Measurements from ENCODE around the gene ROBO2. TPM values are rescaled to one million over a fixed set of nuclear protein-coding genes. Genes with fewer than 3 reads are reported as not detected.
A peak's percentile ranks its signal among the peaks of the same experiment; 100 is the strongest.

The ROBO2 gene
- total RNA-seq, 1 donor from 2014 or later, result 13.2 TPM

DNA sequence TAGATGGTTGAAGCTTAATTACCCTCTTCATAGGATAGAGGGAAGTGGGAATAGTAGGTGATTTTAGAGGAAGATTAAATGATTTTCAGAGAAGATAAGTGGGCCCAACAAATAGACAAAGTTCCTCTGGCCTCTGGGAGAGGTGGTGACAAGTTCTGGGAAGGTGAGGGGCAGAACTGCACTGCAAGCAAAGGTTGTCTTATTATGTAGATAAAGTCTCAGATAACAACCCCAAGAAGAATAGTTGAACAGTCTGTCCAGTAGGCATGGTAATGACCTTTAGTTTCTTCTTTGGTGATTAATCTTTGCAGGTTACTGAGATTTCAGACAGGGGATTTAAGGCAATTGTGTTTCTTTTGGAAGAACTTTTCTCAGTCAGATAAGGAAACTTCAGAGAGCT, 439.1 kb downstream of the ROBO2 start:
- no peak for DNase-seq (ENCODE audit: low spot score)

GRCh38 chr3:77489216-77489615, 449.3 kb downstream of the ROBO2 start:
- no peak for DNase-seq (ENCODE audit: low spot score)

DNA sequence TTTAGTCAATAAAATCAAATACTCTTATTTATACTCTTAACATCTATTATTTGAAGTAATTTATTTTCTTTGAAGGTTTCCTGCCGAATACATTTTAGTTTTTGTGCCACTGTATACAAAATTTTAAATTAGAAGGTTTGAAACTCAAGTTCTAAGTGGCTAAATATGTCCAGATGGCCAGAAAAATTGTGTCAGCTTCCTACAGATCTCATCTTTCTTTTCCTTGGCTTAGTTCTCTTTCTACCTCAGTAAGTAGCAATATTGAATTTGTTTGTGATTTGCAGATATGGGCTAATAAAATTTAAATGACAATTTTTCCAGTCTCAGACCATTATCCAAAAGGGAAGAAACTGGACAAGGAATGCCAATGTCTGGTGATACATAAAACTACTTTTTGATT, 452.1 kb downstream of the ROBO2 start:
- DNase-seq (ENCODE audit: low spot score), result no peak

DNA sequence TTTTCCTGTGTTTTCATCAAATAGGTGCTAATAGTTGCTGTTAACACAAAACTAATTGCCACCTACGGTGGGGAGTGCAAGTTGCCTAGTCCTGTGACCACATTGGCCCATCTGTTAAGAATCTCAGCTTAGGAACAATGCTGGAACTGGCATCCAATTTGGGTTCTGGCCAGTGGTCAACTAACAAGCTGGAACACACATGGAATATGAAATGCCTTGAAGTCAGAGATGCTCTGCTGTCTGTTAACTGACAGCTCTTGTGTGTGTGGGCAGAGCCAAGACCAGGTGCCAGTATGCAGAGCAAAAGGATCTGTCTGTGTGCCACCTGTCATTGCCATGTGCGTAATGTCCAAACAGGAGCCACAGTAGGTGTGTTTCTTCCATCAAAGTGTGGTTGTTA, 460.8 kb downstream of the ROBO2 start:
- DNase-seq (ENCODE audit: low spot score), result no peak

GRCh38 chr3:77506384-77506783, 466.5 kb downstream of the ROBO2 start:
- no peak for DNase-seq (ENCODE audit: low spot score)

- DNase-seq (ENCODE audit: low spot score), result no peak
Observed at GRCh38 chr3:77513542-77513941, 473.6 kb downstream of the ROBO2 start.

DNA sequence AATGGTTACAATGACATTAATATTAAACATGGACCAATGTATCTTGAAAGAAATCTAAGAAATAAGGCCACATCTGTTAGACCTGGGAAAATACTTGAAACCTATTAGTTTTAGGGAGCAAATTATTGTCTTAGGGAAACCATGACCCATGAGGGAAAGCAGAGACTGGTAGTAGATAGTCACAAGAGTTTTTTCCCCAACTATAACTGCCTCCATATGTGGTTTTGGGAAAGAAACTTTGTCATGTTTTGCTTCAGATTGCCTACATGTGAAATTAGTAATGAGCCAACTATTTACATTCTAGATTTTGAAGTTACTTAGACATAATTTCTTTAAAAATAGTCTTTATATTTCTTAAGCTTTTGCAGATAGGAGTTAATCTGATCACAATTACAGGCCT, 474.9 kb downstream of the ROBO2 start:
- no peak for DNase-seq (ENCODE audit: low spot score)

DNA sequence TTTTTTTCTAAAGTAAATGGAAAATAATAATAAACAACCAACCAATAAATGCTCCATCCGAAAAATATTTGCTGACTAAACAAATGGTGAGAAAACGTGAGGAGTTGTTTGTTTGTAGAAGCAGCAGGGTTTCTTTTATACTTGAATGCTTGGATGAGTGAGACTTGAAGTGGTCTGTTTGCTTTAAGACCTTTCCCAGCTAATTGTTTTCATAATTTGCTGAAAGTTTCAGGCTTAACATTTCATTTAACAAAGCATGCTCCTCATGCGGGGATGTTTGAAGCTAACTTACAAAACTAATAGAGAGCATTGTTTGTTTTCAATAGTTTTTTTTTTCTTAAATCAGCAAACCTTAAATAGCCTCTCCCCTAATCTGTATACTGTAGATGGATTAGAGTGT, 484.6 kb downstream of the ROBO2 start:
- no peak for DNase-seq (ENCODE audit: low spot score)

DNA sequence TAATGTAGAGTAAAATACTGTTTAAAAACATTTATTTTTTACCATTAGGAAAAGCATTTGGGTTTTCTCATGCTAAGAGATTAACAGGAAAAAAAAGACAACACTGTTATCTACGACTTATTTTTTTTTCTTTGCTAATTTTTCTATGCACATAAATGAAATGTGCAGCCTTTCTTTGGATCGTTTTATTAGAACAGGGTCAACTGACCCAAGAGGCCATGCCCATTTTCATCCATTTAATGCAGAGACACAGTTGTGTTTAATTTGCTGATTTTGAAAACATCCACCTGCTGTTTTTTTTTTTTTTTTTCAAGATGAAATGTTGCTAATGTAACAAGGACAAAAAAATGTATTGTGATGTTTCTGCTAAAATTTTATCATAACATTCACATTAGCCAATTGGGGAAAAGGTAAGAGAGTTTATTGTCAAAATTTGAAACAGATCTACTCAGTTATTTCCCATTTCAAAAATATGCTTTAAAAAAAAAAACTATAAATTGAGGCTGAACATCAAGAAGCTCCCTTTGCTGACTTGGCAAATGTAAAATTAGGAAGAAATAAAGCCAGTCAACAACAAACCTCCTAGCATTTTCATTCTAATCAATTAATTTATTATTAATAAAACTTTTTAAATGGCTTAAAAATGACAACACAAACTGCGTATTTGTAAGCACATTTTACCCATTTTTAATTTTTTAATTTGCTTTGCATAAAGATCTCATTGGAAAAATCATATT, 485.2 kb downstream of the ROBO2 start:
- no peak for DNase-seq (ENCODE audit: low spot score)

DNA sequence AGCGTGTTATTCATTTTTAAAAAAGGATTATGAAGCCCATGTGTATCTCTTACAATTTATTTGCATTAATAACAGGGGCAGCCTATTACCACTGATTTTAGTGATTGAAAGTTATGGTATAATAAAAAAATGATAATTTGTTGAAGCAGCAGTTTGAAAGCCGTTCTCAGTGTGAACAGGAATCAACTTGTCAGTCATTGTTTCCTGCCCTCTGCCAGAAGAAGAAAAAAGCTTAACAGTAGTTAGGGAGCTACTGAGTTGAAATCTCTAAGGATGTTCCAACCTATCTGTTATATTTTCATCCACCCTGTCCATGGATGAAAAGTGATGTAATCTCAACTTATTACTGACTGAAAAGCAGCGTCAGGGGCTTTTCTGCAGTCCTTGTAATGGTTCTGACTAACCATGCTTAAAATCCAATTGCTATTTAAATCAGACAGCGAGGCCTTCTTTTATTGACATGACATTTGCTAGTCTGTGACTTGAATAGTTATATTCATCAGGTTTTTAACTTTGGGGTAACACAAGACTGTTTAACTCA, 486.7 kb downstream of the ROBO2 start:
- DNase-seq (ENCODE audit: low spot score), result no peak

GRCh38 chr3:77529522-77529921, 489.6 kb downstream of the ROBO2 start:
- no peak for DNase-seq (ENCODE audit: low spot score)

GRCh38 chr3:77530870-77531269, 491.0 kb downstream of the ROBO2 start:
- DNase-seq (ENCODE audit: low spot score), result no peak

DNA sequence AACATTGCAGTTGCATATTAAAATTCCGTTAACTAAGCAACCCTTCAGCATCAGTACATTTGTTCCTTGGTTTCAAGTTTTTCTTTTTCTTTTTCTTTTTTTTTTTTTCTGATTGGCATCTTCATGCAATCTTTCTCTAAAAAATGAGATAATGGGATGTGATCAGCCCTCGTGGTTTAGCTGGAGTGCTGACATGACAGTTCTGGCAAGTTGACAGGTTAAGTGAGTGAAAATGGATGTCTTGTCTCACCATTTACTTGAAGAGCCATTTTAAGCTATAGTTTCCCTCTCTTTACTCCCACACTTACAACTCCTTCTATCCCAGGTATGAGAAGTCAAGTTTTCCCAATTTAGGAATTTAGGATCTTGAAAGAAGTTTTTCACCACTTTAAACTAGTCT, 495.2 kb downstream of the ROBO2 start:
- no peak for DNase-seq (ENCODE audit: low spot score)

GRCh38 chr3:77536038-77536775, 496.3 kb downstream of the ROBO2 start:
- no peak for DNase-seq (ENCODE audit: low spot score)

DNA sequence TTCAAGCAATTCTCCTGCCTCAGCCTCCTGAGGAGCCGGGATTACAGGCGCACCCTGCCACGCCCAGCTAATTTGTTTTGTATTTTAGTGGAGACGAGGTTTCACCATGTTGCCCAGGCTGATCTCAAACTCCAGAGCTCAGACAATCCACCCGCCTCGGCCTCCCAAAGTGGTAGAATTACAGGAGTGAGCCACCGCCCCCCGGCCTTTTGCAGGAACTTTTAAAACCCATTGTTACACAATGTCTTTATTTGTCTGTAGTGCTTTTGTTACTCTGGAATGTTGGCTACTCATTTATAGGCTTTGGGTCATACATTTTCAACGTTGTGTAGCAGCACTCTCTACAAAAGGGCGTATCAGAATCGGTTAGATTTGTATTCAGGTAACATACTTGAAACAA, 499.1 kb downstream of the ROBO2 start:
- no peak for DNase-seq (ENCODE audit: low spot score)

DNA sequence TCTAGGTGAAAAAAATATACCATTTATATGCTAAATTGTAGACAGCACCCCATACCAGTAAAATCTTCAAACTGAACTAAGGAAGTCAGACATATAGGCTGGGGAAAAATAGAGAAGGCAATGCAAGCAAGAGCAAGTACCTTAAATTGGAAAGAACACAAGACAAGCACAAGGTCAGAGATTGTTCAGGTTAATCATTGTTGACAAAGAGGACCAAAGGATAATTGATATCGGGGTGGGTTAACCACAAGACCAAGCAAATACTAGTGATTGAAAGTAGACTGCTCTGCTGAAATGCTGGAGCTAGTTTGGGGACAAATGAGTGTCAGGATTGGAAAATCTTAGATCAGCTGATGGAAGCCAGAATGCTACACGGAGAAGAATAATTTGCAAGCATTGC, 499.8 kb downstream of the ROBO2 start:
- no peak for DNase-seq (ENCODE audit: low spot score)

GRCh38 chr3:77541203-77541922, 501.5 kb downstream of the ROBO2 start:
- no peak for DNase-seq (ENCODE audit: low spot score)

GRCh38 chr3:77546246-77546645, 506.3 kb downstream of the ROBO2 start:
- no peak for DNase-seq (ENCODE audit: low spot score)

DNA sequence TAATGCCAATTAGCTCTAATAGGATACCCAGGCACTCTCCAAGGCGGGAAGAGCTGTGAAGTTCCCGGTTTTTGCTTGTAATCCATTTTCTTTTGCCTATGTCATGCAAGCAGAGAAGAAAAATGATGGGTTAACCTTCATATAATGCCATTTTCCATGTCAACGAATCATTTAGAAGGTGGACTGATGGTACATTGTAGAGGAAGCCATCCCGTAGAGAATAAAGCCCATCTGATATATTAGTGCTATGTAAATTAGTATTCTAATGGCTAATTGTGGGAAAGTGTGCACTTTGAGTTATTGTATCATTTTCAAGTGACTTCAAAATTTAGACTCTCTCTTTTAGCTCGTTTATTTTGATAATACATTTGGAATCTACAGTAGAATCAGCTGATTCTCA, 509.1 kb downstream of the ROBO2 start:
- DNase-seq (ENCODE audit: low spot score), result no peak

DNA sequence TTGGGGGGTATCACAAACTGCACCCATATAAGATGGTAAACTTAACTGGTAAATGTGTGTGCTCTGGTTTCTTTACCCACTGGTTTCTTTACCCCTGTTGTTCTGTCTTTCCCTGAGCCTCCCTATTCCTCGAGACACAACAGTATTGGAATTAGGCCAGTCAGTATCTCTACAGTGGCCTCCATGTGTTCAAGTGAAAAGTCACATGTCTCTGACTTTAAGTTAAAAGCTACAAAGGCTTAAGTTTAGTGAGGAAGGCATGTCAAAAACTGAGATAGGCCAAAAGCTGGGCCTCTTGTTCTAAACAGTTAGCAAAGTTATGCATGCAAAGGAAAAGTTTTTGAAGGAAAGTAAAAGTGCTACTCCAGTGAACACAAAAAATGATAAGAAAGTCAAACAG, 513.3 kb downstream of the ROBO2 start:
- DNase-seq (ENCODE audit: low spot score), result no peak

GRCh38 chr3:77562089-77562488, 522.2 kb downstream of the ROBO2 start:
- DNase-seq (ENCODE audit: low spot score), result peak; percentile 2

DNA sequence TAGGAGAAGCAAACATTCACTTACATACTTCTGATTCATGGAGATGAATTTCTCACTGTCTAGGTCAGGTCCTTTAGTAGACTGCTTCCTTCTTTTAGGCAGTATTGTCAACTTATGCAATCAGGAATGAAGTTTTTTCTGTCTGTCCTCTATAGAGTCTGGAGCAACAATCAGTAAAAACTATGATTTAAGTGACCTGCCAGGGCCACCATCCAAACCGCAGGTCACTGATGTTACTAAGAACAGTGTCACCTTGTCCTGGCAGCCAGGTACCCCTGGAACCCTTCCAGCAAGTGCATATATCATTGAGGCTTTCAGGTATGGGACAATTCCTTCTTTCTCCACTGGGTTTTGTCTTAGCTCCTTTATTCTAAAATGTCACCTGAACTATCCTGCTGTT, 523.1 kb downstream of the ROBO2 start:
- no peak for DNase-seq (ENCODE audit: low spot score)

Measured in umbilical cord (tissue), 2 donors.